ENCODE results near the gene B3GNT3.
"Not testable (repeated sequence)": the region's sequence is repeated elsewhere in the genome, so short reads cannot be mapped to it uniquely, and the experiment has no call there.

B3GNT3 gene

DNA sequence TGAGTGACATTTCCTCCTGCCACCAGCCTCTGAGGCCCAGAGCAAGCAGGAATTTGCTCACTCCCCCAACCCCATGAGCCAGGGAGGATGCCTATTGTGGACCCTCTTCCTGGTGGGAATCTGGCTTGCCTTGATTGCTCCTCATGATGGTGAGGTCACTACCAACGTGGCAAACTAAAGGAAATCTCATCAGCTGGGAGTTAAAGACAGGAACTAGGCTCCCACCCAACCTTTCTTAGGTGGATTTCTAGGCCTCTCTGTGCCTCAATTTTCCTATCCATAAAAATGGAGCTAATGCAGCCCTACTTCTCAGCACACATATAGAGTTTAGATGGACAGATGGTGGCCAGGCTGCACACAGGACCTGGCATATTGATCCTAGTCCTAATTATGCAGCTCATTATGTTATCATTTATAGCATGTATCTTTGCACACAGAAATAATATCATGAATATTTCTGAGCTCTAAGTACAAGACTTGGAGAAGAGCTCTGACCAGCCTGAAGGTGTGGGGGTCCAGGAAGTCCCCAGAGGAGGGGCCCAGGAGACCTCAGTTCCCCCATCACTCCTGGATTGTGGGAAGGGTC is 2.0 kb downstream of the B3GNT3 start:
- DNase-seq (ENCODE audit: low read depth in 4 of 4, low spot score in 1 of 4): no peak

DNA sequence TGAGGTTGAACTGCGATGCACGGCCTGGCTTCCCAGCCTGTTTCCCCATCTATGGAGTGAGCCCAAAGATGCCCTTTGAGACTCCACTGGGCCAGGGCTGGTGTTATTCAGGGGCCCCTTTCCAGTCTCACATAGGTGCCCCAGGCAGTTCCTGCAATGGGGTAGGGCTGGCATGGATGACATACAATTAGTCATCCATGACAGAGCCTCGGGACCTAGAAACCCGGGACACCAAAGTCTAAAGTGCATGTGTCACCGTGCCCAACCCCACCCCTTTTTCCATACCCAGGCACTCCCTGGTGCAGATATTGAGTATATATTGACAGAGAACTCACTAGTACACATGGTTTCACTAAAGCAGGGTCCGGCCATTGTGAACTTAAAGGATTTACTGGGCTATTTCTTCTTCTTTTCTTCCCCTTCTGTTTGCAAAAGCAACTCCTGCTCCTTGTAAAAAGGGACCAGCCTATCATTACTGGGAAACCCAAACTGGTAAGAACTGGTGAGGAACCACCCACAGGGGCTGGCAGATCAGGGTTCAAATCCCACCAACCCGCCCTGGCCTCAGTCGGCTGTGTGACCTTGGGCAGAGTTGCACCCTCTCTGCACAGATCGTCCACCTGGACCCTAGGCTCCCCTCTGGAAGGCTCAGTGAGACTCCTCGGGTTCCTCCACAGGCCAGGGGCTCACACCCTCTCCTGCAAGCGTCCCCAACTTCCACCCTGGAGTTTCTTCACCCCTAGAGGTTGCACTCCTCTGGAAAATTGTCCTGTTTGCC is 2.7 kb downstream of the B3GNT3 start:
- peak in 1 of 4 experiments; percentile 72 for DNase-seq (ENCODE audit: low read depth in 4 of 4, low spot score in 1 of 4)

DNA sequence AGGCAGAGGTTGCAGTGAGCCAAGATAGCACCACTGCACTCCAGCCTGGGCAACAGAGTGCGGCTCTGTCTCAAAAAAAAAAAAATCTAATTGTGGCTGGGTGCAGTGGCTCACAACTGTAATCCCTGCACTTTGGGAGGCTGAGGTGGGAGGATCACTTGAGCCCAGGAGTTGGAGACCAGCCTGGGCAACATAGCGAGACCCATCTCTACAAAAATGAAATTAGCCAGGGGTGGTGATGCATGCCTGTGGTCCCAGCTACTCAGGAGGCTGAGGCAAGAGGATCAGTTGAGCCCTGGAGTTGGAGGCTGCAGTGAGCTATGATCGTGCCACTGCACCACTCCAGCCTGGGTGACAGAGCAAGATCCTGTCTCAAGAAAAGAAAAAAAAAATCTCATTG is 3.7 kb downstream of the B3GNT3 start:
- not testable (repeated sequence) for DNase-seq (ENCODE audit: low read depth in 4 of 4, low spot score in 1 of 4)

DNA sequence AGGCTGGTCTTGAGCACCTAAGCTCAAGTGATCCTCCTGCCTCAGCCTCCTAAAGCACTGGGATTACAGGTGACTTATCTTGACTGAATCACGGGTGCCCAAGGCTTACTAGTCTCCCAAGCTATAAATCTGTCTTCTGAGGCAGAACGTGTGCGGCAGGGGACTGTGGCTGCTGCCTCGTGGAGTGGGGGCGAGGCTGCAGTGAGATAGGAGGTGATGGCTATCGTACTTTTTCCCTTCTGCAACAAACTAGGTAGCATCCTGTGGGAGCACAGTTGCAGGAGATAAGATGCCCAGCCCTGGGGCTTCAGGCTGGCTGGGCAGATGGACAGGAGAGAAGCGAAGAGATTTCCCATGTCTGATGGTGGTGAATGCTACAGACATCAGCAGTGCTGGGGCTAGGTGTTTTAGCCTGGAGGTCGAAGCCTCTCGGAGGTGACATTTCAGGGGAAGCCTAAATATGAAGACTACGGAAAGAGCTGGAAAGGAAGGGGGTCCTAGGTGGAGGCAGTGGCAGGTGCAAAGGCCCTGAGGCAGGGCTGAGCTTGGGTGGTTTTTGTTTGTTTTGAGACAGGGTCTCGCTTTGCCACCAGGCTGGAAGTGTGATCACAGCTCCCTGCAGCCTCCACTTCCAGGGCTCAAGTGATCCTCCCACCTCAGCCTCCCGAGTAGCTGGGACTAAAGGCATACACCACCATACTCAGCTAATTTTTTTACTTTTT is 7.4 kb downstream of the B3GNT3 start:
- DNase-seq (ENCODE audit: low read depth in 4 of 4, low spot score in 1 of 4): no peak

DNA sequence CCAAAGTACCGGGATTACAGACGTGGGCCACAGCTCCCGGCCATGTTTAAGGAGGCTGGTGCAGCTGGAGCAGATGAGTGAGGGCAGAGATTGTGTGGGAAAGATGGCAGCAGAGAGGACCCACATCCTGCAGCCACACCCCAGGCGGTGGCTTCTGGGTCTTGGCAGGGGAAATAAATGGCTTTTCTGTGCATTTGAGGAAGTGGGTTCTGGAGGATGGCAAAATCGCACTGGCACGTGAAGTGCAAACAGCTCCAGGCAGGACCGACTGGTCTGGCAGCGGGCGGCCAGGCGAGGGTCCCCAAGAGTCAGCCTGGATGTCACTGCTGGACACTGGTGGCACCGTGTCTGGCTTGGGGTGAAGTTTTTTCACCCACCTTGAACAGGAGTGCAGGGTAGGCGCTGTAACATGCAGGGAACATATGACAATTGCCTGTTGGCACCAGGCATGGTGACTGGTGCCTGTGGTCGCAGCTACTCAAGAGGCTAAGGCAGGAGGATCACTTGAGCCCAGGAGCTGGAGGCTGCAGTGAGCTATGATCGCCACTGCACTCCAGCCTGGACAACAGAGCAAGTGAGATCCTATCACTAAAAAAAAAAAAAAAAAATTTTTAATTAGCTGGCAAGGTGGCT is 8.4 kb downstream of the B3GNT3 start:
- no peak for DNase-seq (ENCODE audit: low read depth in 4 of 4, low spot score in 1 of 4)

DNA sequence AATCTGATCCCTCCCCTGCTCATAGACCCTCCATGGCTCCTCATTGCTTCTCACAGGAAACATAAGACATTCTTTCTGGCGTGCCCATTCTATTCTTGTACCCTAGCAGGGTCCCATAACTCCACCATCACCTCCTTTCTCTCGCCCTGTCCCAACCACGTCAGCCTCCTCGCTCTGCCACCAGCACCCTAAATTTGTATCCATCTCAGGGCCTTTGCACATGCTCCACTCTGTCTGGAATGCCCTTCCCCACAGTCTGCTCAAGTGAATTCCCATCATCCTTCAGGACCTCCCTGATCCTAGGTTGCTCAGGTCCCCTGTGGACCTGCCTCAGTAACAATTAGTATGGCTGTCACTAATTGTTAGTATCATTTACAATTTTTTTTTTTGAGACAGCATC is 10.5 kb downstream of the B3GNT3 start:
- no peak for DNase-seq (ENCODE audit: low read depth in 4 of 4, low spot score in 1 of 4)

DNA sequence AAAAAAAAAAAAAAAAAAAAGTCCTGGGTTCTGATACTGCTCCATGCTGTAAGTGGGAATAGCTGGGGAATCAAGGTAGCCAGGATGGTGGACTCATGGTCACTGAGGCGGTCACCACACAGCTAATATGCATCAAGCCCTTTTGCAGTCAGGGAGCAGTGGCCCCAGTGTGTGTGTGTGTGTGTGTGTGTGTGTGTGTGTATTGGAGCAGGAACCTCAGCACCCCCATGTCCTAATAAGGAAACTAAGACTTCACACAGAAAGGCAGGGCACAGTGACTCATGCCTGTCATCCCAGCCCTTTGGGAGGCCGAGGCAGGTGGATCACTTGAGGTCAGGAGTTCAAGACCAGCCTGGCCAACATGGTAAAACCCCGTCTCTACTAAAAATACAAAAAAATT is 12.0 kb downstream of the B3GNT3 start:
- peak in 1 of 4 experiments; percentile 22 for DNase-seq (ENCODE audit: low read depth in 4 of 4, low spot score in 1 of 4)

DNA sequence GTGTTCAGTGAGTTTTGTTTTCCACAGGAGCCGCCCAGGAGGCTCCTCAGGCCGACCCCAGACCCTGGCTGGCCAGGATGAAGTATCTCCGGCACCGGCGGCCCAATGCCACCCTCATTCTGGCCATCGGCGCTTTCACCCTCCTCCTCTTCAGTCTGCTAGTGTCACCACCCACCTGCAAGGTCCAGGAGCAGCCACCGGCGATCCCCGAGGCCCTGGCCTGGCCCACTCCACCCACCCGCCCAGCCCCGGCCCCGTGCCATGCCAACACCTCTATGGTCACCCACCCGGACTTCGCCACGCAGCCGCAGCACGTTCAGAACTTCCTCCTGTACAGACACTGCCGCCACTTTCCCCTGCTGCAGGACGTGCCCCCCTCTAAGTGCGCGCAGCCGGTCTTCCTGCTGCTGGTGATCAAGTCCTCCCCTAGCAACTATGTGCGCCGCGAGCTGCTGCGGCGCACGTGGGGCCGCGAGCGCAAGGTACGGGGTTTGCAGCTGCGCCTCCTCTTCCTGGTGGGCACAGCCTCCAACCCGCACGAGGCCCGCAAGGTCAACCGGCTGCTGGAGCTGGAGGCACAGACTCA is 12.9 kb downstream of the B3GNT3 start:
- no peak for DNase-seq (ENCODE audit: low read depth in 4 of 4, low spot score in 1 of 4)

DNA sequence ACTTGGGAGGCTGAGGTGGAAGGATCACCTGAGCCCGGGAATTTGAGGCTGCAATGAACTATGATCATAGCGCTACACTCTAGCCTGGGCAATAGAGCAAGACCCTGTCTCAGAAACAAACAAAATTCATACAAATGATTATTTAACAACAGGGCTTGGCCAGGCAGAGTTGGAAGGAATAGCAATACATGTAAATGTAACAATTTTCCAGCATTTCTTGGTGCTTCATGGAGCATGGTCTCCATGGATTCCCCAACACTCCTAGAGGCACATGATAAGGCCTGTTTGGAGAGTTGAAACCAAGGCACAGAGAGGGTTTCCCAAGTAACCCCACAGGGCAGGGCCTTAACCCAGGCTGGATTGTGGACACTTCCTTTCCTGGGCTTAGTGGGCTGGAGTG is 16.2 kb downstream of the B3GNT3 start:
- no peak for DNase-seq (ENCODE audit: low read depth in 4 of 4, low spot score in 1 of 4)

DNA sequence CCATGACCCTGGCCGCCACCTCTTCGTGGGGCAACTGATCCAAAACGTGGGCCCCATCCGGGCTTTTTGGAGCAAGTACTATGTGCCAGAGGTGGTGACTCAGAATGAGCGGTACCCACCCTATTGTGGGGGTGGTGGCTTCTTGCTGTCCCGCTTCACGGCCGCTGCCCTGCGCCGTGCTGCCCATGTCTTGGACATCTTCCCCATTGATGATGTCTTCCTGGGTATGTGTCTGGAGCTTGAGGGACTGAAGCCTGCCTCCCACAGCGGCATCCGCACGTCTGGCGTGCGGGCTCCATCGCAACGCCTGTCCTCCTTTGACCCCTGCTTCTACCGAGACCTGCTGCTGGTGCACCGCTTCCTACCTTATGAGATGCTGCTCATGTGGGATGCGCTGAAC is 16.7 kb downstream of the B3GNT3 start:
- no peak for DNase-seq (ENCODE audit: low read depth in 4 of 4, low spot score in 1 of 4)

DNA sequence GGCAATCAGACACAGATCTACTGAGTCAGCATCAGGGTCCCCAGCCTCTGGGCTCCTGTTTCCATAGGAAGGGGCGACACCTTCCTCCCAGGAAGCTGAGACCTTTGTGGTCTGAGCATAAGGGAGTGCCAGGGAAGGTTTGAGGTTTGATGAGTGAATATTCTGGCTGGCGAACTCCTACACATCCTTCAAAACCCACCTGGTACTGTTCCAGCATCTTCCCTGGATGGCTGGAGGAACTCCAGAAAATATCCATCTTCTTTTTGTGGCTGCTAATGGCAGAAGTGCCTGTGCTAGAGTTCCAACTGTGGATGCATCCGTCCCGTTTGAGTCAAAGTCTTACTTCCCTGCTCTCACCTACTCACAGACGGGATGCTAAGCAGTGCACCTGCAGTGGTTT is 17.2 kb downstream of the B3GNT3 start:
- DNase-seq (ENCODE audit: low read depth in 4 of 4, low spot score in 1 of 4): no peak

DNA sequence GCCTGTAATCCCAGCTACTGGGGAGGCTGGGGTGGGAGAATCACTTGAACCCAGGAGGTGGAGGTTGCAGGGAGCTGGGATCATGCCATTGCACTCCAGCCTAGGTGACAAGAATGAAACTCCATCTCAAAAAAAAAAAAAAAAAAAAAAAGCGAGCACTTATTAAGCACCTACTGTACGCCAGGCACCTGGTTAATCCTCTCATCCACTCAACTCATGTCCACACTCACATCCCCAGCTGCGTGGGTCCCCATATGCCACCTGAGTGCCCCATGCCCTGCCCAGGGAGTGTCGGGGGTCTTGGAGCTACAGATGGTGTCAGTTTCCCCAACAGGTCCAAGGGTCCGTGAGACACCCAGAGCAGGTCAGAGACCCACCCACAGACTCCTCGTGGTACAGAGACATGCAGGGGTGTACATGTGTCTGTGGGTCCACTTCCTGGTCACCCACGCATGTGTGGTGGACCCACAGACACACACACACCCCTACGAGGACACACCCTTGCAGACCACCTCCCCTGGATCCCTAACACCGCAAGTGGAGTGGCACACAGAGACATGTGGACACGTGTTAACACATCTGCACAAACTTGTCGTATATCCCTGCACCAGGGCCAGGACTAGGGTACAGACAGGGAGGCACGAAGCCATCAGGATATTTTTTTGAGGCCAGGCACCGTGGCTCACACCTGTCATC is 22.9 kb downstream of the B3GNT3 start:
- no peak for DNase-seq (ENCODE audit: low read depth in 4 of 4, low spot score in 1 of 4)

DNA sequence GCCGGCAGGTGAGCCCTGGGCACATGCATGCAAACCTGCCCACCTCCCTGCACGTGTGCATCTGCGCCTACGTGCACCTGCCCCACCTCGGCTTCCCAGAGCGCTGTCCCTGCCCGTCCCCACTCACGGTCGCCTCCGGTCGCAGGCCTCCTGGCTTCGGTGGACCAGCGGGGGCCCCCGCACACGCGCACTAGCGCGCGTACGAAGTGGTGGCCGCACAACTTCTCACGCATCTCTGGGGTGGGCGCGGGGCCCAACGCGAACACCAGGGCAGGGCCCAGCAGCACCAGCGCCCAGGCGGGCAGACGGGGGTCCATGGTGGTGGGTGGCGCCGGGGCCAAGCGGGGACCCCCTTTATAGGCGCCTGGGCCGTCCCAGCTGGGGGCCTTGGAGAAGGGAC is 26.3 kb downstream of the B3GNT3 start, which contains the start of gene INSL3:
TSS of gene INSL3 (minus strand) at position 330 of the 400 bp plus-strand sequence. CDS start at position 317, 13 bp downstream.
- no peak for DNase-seq (ENCODE audit: low read depth in 4 of 4, low spot score in 1 of 4)

DNA sequence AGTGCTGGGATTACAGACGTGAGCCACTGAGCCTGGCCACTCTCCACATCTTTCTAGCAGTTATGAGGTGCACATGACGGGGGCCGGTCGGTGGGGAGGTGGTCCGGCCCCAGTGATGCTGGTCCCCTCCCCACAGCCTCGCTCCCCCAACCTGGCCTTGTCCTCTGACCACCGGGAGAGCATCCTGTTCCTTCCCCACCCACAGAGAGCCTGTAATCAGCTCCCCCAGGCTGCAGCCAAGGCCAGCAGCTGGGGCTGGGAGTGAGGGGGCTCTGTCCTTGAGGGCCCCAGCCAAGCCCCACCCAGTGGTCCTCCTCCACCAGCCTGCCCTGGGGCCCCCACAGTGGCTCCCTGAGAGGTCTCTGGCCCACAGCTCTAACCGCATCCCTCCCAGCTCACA is 29.4 kb downstream of the B3GNT3 start:
- no peak for DNase-seq (ENCODE audit: low read depth in 4 of 4, low spot score in 1 of 4)

DNA sequence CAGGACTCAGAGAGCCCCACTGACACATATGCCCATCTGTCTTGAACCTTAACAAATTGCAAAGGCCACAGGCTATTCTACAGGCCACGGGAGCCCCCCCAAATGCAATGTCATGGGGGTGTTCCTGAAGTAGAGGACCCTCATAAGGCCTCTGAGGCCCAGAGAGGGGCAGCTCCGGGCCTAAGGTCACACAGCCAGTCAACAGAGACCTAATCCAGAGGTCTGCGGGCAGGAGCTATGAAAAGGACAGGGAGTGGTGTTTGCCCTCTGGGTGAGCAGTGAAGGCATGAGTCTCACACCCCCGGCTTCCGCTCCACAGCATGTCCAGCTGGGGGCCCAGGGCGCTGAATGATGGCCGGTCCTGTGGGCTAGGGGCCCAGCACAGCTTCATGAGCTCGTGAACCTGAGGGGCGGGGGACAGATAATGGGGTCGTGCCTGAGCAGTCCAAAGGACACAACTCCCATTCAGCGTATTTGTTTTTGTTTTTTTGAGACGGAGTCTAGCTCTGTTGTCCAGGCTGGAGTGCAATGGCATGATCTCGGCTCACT is 31.6 kb downstream of the B3GNT3 start:
- DNase-seq (ENCODE audit: low read depth in 4 of 4, low spot score in 1 of 4): no peak

DNA sequence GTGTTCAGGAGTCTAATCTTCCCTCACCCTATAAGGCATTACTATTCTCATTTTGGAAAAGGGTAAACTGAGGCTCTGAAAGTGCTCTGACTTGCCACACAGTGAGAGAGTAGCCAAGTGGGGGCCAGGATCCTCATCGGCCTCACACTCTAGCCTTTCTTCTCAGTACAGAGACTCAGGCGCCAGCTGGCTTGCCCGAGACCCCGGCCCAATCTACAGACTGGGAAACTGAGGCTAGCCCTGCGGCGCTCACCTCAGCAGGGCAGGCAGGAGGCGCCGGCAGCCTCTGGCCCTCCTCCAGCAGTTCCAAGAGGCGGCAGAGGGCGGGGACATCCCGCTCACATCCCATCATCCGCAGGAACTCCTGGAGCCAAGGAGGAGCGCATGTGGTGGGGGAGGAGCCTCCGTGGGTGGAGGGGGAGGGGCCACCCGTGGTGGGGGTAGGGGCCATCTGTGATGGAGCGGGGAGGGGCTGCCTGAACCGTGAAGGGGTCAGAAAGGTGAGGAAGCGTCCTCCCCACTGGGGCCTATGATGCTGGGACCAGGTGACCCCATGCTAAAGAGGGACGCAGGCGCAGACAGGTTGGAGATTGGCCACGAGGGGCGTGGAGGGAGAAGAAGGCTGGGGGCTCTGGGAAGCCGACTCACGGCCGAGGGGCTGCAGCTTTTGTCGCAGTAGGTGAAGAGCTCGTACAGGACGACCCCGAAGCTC is 35.1 kb downstream of the B3GNT3 start:
- DNase-seq (ENCODE audit: low read depth in 4 of 4, low spot score in 1 of 4): no peak

DNA sequence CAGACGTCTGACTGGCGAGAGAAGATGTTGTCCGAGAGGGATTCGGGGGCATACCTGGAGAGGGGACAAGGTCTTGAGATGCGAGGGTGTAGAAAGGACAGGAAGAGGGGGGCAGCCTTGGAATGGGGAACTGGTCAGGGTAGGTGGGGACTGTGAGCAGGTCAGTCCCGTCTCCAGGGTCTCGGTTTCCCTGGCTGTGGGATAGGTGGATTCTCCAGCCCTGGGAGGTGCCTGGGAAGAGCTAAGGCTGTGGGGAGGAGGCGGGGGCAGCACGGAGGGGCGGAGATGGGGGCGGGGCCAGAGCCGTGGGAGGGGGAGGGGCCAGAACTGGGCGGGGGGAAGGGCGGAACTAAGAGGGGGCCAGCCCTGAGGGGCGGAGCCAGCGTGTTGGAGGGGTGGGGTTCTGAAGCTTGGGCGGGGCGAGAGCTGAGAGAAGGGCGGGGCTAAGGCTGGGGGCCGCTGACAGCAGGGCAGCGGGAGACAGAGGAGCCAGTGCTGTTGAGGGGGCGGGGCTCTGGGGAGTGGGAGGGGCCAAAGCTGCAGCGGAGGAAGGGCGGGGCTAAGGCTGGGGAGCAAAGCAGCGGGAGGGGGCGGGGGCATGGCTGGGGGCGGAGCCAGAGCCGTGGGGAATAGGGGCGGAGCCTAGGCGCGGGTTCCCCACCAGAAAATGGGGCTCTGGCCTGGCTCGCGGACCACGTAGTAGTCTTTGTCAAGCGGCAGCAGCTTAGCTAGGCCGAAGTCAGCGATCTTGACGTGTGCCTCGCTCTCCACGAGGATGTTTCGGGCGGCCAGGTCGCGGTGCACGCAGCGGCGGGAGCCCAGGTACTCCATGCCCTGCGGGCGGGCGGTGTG is 35.9 kb downstream of the B3GNT3 start:
- peak in 3 of 4 experiments; percentile 41 to 53 (median 45) for DNase-seq (ENCODE audit: low read depth in 4 of 4, low spot score in 1 of 4)

DNA sequence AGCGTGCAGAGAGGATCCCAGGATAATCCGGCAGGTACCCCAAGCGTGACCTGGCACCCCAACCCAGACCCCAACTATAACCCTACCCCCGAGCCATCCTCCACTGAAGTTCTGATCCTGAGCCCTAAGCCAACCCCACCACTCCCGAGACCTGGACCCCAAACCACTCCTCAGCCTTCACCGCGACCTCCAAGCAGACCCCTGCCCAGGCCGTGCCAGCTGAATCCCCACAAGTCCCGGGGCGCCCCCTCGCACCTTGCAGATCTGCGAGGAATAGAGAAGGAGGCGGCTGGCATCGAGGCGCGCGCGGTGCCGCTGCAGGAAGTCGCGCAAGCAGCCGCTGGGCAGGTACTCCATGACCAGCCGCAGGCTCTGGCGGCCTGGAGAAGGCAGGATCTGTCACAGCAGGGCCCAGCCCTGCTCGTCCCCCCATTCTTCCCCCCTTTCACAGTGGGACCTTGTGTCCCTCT is 36.5 kb downstream of the B3GNT3 start:
- DNase-seq (ENCODE audit: low read depth in 4 of 4, low spot score in 1 of 4): no peak

Measured in stimulated activated CD4-positive, alpha-beta T cell treated with anti-CD3 and anti-CD28 coated beads, Interleukin-1b, Interleukin-23, amount 100 ng/mL, for 24 hours (primary cell).